GM12873 (cell line): ENCODE results near the gene DLGAP4.

ENCODE experiments used
- TF ChIP-seq, protein P1 (sequence below): IDR thresholded peaks from 2 replicates; pipeline ENCODE4 v1.5.1; 2012; ENCODE audit warnings: low read depth, mild to moderate bottlenecking, moderate library complexity, low read length, control low read depth; ENCODE audit not compliant: insufficient read depth; ENCODE audit errors: missing control alignments

Gene DLGAP4

DNA sequence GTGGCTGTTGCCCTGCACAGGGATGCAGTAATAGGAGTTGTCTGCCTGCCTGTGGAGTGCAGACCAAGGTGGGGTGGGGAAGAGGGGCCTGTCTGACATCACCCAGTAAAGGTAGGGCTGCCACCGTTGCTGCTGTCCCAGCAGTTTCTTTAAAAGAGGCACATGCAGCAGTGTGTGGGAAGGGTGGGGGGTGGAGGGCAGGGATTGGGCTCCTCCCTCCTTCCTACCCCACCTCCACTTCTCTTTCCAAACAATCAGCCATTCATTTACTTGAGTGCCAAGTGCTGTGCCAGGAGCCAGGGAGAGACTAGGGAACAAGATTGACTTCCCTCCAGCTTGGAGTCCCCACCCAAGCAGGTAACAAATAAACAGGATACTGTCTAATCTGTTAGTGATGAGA, 168.4 kb downstream of the DLGAP4 start:
- TF ChIP-seq, protein P1, sequence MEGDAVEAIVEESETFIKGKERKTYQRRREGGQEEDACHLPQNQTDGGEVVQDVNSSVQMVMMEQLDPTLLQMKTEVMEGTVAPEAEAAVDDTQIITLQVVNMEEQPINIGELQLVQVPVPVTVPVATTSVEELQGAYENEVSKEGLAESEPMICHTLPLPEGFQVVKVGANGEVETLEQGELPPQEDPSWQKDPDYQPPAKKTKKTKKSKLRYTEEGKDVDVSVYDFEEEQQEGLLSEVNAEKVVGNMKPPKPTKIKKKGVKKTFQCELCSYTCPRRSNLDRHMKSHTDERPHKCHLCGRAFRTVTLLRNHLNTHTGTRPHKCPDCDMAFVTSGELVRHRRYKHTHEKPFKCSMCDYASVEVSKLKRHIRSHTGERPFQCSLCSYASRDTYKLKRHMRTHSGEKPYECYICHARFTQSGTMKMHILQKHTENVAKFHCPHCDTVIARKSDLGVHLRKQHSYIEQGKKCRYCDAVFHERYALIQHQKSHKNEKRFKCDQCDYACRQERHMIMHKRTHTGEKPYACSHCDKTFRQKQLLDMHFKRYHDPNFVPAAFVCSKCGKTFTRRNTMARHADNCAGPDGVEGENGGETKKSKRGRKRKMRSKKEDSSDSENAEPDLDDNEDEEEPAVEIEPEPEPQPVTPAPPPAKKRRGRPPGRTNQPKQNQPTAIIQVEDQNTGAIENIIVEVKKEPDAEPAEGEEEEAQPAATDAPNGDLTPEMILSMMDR, result no peak

DNA sequence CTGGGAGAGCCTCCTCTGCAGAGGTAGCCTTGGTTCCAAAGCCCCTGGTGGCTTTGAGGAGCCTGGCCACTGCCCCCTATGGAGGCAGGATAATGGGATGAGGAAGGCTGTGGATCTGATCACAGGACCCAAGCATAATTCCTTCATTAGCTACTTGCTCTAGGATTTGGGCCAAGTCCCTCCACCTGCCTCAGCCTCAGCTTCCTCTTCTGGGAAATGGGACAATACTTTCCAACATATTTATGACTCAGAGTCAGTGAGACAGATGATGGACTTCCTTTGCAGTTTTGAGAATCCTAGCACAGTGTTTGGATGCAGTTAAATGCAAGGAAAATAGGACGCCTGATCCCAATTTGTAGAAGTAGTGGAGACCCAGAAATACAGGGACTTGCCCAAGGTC, 171.3 kb downstream of the DLGAP4 start:
- TF ChIP-seq, protein P1, result no peak

GRCh38 chr20:36478137-36478905, 172.2 kb downstream of the DLGAP4 start:
- TF ChIP-seq, protein P1, result no peak

- TF ChIP-seq, protein P1, result no peak
Measured at GRCh38 chr20:36479938-36480337, 173.8 kb downstream of the DLGAP4 start.

DNA sequence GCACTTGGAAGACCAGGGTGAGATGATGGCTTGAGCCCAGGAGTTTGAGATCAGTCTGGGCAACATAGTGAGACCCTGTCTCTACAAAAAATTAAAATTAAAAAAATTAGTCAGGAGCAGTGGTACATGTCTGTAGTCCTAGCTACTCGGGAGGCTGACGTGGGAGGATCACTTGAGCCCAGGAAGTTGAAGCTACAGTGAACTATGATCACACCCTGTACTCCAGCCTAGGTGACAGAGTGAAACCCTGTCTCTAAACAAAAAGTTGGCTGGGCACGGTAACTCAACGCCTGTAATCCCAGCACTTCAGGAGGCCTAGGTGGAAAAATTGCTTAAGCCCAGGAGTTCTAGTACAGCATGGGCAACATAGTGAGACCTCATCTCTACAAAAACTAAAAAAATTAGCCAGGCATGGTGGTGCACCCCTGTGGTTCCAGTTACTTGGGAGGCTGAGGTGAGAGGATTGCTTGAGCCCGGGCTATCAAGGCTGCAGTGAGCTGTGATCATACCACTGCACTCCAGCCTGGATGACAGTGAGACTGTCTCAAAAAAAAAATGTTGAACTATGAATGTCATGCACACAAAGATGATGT, 174.4 kb downstream of the DLGAP4 start:
- TF ChIP-seq, protein P1, result no peak

GRCh38 chr20:36481380-36482043, 175.4 kb downstream of the DLGAP4 start:
- TF ChIP-seq, protein P1, result no peak

DNA sequence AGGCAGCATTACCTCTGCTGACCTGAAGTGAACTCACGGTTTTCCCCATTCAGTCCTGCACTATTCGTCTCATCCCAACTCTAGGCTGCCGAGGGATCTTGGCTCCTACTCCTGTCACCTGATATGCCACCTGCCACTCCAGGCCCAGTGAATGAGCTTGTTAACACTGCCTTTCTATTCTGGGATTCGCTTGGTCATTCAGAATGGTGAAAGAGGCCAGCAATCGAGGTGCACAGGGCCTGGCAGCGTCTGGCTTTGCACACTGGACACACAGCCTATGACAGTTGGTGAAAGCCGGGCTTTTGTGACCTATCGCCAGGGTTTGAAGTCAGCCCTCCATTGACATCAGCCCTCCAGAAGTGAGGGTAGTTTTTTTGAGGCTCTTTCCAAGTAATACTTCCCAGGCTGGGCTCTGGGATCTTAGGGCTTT, 175.9 kb downstream of the DLGAP4 start:
- TF ChIP-seq, protein P1, result no peak
